ENCODE measurements around the gene NHS.

NHS gene

GRCh38 chrX:17679261-17679660 is 304.3 kb downstream of the NHS start:
- DNase-seq (ENCODE audit: low spot score): no peak

- no peak for DNase-seq (ENCODE audit: low spot score)
Observed at GRCh38 chrX:17679820-17680219, 304.8 kb downstream of the NHS start.

GRCh38 chrX:17680732-17681413 is 305.9 kb downstream of the NHS start:
- no peak for DNase-seq (ENCODE audit: low spot score)

- DNase-seq (ENCODE audit: low spot score): no peak
Observed at GRCh38 chrX:17682259-17682658, 307.3 kb downstream of the NHS start.

GRCh38 chrX:17685026-17685425 is 310.0 kb downstream of the NHS start:
- DNase-seq (ENCODE audit: low spot score): no peak

- DNase-seq (ENCODE audit: low spot score): no peak
Observed at GRCh38 chrX:17687648-17688047, 312.6 kb downstream of the NHS start.

- peak; percentile 47 for DNase-seq (ENCODE audit: low spot score)
Observed at GRCh38 chrX:17689971-17690409, 315.0 kb downstream of the NHS start.

GRCh38 chrX:17692709-17693346 is 317.8 kb downstream of the NHS start:
- no peak for DNase-seq (ENCODE audit: low spot score)

- DNase-seq (ENCODE audit: low spot score): no peak
Observed at GRCh38 chrX:17697191-17697590, 322.2 kb downstream of the NHS start.

GRCh38 chrX:17700976-17701375 is 326.0 kb downstream of the NHS start:
- DNase-seq (ENCODE audit: low spot score): no peak

- no peak for DNase-seq (ENCODE audit: low spot score)
Observed at GRCh38 chrX:17703201-17703600, 328.2 kb downstream of the NHS start.

- no peak for DNase-seq (ENCODE audit: low spot score)
Observed at GRCh38 chrX:17705211-17705610, 330.2 kb downstream of the NHS start.

GRCh38 chrX:17706676-17707075 is 331.7 kb downstream of the NHS start:
- no peak for DNase-seq (ENCODE audit: low spot score)

- DNase-seq (ENCODE audit: low spot score): no peak
Observed at GRCh38 chrX:17707731-17708130, 332.7 kb downstream of the NHS start.

GRCh38 chrX:17710871-17711301 is 335.9 kb downstream of the NHS start:
- DNase-seq (ENCODE audit: low spot score): no peak

- DNase-seq (ENCODE audit: low spot score): no peak
Observed at GRCh38 chrX:17713288-17713687, 338.3 kb downstream of the NHS start.

- no peak for DNase-seq (ENCODE audit: low spot score)
Observed at GRCh38 chrX:17718649-17719165, 343.7 kb downstream of the NHS start.

GRCh38 chrX:17719711-17720110 is 344.7 kb downstream of the NHS start:
- DNase-seq (ENCODE audit: low spot score): no peak

GRCh38 chrX:17721715-17722114 is 346.7 kb downstream of the NHS start:
- no peak for DNase-seq (ENCODE audit: low spot score)

- no peak for DNase-seq (ENCODE audit: low spot score)
Observed at GRCh38 chrX:17725181-17725580, 350.2 kb downstream of the NHS start.

- no peak for DNase-seq (ENCODE audit: low spot score)
Observed at GRCh38 chrX:17732138-17732783, 357.3 kb downstream of the NHS start.

- DNase-seq (ENCODE audit: low spot score): no peak
Observed at GRCh38 chrX:17735406-17735805, 360.4 kb downstream of the NHS start.

- no peak for DNase-seq (ENCODE audit: low spot score)
Observed at GRCh38 chrX:17736478-17736855, 361.5 kb downstream of the NHS start.

All from D341Med (cell line).